HG02973 (cell line): ENCODE results near the gene PACS1.
"Not testable (repeated sequence)": the region's sequence is repeated elsewhere in the genome, so short reads cannot be mapped to it uniquely, and the experiment has no call there.

Source experiments
- ATAC-seq: cut with Tn5 transposase; IDR thresholded peaks from one replicate; pipeline ENCODE4 v1.9.1; 2021; ENCODE audit warnings: moderate library complexity; ENCODE audit not compliant: unreplicated experiment

PACS1 gene

GRCh38 chr11:66106786-66107599 lies 36.9 kb downstream of the PACS1 start:
- no peak for ATAC-seq

GRCh38 chr11:66107600-66108510 lies 37.8 kb downstream of the PACS1 start:
- no peak for ATAC-seq

GRCh38 chr11:66109294-66109693 lies 39.2 kb downstream of the PACS1 start:
- ATAC-seq, result no peak

DNA sequence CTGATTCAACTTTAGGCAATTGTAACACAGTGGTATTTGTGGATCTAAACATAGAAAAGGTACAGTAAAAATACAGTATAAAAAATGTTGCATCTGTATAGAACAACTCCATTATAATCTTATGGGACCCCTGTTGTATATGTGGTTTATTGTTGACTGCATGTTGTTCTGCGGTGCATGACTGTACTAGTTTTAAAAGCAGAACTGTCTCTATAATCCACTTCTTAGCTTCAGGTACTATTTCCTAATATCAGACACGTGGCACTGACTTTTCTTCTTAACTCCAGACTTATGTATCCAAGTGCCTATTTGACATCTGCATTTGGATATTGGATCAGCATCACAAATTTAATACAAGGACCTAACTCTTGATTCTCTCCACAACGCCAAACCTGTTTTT lies 41.1 kb downstream of the PACS1 start:
- no peak for ATAC-seq

GRCh38 chr11:66112041-66112491 lies 42.0 kb downstream of the PACS1 start:
- no peak for ATAC-seq

DNA sequence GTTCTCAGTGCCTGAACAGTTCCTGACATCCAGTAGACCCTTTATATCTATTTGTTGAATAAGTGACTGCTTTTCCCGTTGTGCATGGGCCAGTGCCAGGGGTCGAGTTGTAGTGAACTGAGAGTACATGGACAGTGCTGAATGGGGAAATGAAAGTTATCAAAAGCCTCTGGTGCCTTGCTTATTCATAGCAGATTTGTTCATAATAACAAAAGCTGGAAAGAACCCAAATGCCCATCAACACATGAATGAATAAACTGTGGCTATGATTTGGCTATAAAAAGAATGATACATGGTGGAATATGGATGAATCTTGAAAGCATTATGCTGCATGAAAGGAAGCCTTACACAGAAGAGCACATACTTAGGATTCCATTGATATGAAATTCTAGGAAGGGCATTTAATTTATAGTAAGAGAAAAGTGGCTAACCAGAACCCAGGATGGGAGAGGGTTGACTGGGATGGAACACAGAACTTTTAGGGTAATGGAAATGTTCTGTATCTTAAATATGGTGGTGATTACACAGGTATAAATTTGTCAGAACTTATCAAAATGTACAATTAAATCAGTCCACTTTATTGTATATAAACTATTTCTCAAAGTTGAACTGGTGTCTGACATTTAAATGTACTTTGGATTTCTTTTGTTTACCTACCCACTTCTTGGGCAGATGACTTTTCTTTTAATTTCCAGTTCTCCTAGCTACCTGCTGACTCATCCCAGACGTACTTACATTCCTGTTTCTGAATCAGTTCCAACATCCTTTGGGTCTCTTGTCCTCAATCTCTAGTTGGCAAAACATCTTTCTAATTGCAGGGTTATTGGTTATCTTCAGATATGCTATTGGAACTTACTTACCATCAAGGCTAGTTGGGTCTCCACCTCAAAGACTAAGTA lies 42.8 kb downstream of the PACS1 start:
- no peak for ATAC-seq

DNA sequence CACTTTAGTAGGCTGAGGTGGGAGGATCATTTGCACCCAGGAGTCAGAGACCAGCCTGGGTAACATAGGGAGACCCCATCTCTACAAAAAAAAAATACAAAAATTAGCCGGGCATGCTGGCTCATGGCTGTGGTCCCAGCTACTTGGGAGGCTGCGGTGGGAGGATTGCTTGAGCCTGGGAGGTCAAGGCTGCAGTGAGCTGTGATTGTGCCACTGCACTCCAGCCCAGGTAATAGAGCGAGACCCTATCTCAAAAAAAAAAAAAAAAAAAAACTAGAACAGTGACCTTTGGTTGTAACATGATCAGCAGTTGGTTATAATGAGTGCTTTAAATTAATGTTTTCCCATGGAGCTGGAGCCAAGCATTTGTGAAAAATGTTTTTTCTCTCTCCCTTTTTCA lies 44.9 kb downstream of the PACS1 start:
- not testable (repeated sequence) for ATAC-seq

- ATAC-seq, result peak; percentile 47
Measured at GRCh38 chr11:66115638-66116301, 45.7 kb downstream of the PACS1 start.

DNA sequence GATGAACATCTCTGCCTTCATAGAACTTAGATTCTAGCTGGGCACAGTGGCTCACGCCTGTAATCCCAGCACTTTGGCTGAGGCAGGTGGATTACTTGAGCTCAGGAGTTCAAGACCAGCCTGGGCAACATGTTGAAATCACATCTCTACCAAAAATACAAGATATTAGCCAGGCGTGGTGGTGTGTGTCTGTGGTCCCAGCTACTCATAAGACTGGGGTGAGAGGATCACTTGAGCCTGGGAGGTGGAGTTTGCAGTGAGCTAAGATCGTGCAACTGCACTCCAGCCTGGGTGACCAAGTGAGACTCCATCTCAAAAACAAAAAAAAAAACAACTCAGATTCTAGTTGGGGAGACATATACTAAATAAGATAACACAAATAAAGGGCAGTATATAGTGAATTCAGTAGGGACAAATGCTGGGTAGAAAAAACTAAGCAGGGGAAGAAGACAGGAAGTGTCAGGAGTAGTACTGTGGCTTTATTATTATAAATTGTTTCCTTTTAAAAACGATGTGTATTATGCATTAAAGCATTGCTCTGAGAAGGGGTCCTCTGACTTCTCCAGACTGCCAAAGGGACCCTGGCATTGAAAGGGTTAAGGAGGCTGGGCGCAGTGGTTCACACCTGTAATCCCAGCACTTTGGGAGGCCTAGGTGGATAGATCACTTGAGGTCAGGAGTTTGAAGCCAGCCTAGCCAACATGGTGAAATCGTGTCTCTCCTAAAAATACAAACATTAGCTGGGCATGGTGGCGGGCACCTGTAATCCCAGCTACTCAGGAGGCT lies 46.7 kb downstream of the PACS1 start:
- no peak for ATAC-seq

- no peak for ATAC-seq
Measured at GRCh38 chr11:66118847-66119246, 48.8 kb downstream of the PACS1 start.

DNA sequence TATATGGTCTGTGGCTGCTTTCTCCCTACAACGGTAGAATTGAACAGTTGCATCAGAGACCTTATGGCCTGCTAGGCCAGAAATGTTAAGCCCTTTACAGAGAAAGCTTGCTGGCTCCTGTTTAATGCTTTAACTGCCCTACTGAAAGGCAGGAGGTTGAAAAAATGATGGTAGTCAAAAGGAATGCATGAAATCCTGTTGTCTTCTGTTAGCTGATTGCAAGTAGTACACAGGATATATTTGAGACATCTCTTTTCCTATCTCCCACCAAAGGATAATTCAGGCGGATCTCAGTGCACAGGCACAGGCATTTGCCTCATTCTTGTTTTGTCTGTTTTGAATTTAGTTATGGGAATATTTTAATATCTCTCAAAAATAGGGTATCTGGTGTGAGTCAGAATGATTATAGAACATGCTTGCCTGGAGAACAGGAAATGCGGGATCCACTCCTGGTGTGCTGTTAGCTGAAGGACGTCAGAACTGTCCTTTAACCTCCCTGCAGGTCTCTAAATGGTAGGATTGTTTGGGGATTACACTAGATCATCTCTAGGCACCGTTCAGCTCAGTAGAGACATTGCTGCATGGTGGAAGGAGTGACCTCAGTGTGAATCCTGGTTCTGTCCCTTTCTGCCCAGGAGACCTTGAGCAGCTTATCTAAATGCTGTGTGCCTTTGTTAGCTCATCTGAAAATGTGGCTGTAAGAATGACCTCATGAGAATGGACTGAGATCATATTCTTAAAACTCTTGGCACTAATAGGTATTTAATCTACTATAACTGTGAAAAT lies 49.5 kb downstream of the PACS1 start:
- no peak for ATAC-seq

GRCh38 chr11:66121466-66121865 lies 51.4 kb downstream of the PACS1 start:
- no peak for ATAC-seq

DNA sequence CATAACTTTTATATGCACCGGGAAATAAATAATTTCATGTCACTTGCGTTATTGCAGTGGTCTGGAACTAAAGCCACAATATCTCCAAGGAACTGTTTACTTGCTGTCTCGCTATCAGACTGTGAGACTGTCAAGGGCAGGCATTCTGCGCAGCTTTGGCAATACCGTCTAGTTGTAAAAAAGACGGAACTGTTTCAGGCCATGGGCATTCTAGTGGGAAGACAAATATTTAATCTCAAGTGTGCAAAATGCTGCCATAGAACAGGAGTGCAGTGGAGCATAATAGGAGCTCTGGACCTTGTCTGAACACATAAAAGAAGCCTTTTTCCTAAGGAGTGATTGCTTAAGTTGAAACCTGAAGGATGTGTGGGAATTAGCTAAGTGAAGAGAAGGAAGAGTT lies 53.8 kb downstream of the PACS1 start:
- ATAC-seq, result no peak

DNA sequence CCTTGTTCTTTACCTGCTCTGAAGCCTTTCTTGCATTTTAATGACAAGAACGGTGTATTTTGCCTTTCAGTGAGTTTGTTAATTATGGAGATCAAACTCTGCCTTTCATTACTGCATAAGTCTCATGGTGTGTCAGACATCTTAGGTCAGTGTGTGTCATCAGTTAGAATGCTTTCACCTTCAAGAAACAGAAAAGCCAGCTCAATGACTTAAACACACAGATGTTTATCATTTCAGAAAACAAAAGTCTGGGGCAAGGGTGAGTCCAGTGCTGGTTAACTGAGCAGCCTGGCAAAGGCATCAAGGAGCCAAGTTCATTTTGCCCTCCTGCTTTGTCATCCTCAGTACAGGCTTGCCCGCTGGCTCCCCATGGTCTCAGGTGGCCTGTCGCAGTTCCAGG lies 54.5 kb downstream of the PACS1 start:
- no peak for ATAC-seq

DNA sequence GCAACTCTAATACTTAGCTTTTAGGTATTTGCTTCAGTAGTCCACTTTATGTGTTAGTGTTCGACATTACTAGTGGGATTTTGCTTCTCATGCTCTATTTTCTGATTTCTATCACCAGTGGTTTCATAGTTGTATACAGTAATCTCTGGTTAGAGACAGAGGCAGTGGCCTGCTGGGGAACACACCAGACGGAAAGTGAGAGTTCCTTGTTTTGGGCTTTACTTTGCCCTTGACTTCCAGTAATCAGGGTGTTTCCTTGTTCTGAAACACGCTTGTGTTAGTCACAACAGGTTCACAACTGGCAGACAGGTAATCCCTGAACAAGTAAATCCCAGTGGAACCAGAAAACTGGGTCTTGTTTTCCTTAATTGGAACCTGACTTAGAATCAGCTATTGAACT lies 56.0 kb downstream of the PACS1 start:
- peak; percentile 41 for ATAC-seq

- peak; percentile 52 for ATAC-seq
Measured at GRCh38 chr11:66126808-66127555, 56.9 kb downstream of the PACS1 start.

GRCh38 chr11:66130978-66131377 lies 60.9 kb downstream of the PACS1 start:
- ATAC-seq, result no peak
